Memory B cell (primary cell): ENCODE results near the gene FGGY.

ENCODE experiments used
- ATAC-seq: fragments of 150-1000 bp; cut with Tn5 transposase; 2 replicates; pipeline ENCODE4 v1.10.0; 2021; ENCODE audit warnings: low read depth, mild to moderate bottlenecking, moderate library complexity
- DNase-seq, 2 donors: peaks; one replicate each; pipeline ENCODE4 v3.0.0; 2022; ENCODE audit warnings: low spot score in 2 of 2
- H3K27ac Mint-ChIP-seq: one replicate; pipeline ENCODE4 v1.8.0; 2022; ENCODE audit warnings: mild to moderate bottlenecking, moderate library complexity, mixed read lengths
- H3K27me3 Mint-ChIP-seq: one replicate; pipeline ENCODE4 v1.8.0; 2022; ENCODE audit warnings: mixed read lengths
- H3K36me3 Mint-ChIP-seq: one replicate; pipeline ENCODE4 v1.8.0; 2022; ENCODE audit warnings: mild to moderate bottlenecking, mixed read lengths
- H3K4me1 Mint-ChIP-seq: one replicate; pipeline ENCODE4 v1.8.0; 2022; ENCODE audit warnings: mixed read lengths
- H3K4me3 Mint-ChIP-seq: one replicate; pipeline ENCODE4 v1.8.0; 2022; ENCODE audit warnings: mild to moderate bottlenecking, moderate library complexity, mixed read lengths
- H3K9me3 Mint-ChIP-seq: one replicate; pipeline ENCODE4 v1.8.0; 2022; ENCODE audit warnings: mixed read lengths

Gene FGGY

GRCh38 chr1:59750328-59751003, 453.6 kb downstream of the FGGY start:
- no peak overlapping the region for H3K4me3 Mint-ChIP-seq
- DNase-seq, result no peak
- peaks cover 4% of the 10 kb centered on the region for H3K4me1 Mint-ChIP-seq
- H3K9me3 Mint-ChIP-seq, result no peaks in the 10 kb centered on the region
- no peaks in the 10 kb centered on the region for H3K36me3 Mint-ChIP-seq
- no peak overlapping the region for H3K27ac Mint-ChIP-seq
- H3K27me3 Mint-ChIP-seq, result no peaks in the 10 kb centered on the region
- no peak for ATAC-seq

GRCh38 chr1:59751004-59751395, 454.1 kb downstream of the FGGY start:
- no peaks in the 10 kb centered on the region for H3K36me3 Mint-ChIP-seq

GRCh38 chr1:59751801-59752200, 454.9 kb downstream of the FGGY start:
- DNase-seq (no peak), ATAC-seq (no peak)
- H3K27me3 Mint-ChIP-seq, result no peaks in the 10 kb centered on the region
- H3K9me3 Mint-ChIP-seq, result no peaks in the 10 kb centered on the region
- H3K4me3 Mint-ChIP-seq, result no peak overlapping the region
- H3K4me1 Mint-ChIP-seq, result peaks cover 7% of the 10 kb centered on the region
- H3K27ac Mint-ChIP-seq, result no peak overlapping the region
- H3K36me3 Mint-ChIP-seq, result no peaks in the 10 kb centered on the region

More at GRCh38 chr1:59751004-59751395, 454.1 kb downstream of the FGGY start:
- no peaks in the 10 kb centered on the region for H3K27me3 Mint-ChIP-seq
- DNase-seq, result no peak
- H3K4me1 Mint-ChIP-seq, result peaks cover 4% of the 10 kb centered on the region
- ATAC-seq, result no peak
- H3K4me3 Mint-ChIP-seq, result no peak overlapping the region
- no peaks in the 10 kb centered on the region for H3K9me3 Mint-ChIP-seq
- H3K27ac Mint-ChIP-seq, result no peak overlapping the region

- Mint-ChIP-seq H3K27me3 (no peaks in the 10 kb centered on the region), H3K27ac (peak overlapping the region; percentile 59), H3K4me1 (peaks cover 7% of the 10 kb centered on the region), H3K9me3 (no peaks in the 10 kb centered on the region), H3K36me3 (no peaks in the 10 kb centered on the region), H3K4me3 (no peak overlapping the region)
- DNase-seq (no peak), ATAC-seq (no peak)
These were observed 455.9 kb downstream of the FGGY start for GRCh38 chr1:59752556-59753414.

GRCh38 chr1:59755069-59755685, 458.3 kb downstream of the FGGY start:
- DNase-seq (no peak), ATAC-seq (no peak)
- Mint-ChIP-seq H3K4me3 (no peak overlapping the region), H3K27me3 (no peaks in the 10 kb centered on the region), H3K27ac (no peak overlapping the region), H3K4me1 (peaks cover 13% of the 10 kb centered on the region), H3K9me3 (no peaks in the 10 kb centered on the region), H3K36me3 (no peaks in the 10 kb centered on the region)

- Mint-ChIP-seq H3K9me3 (no peaks in the 10 kb centered on the region), H3K27me3 (no peaks in the 10 kb centered on the region), H3K27ac (no peak overlapping the region), H3K4me1 (peaks cover 8% of the 10 kb centered on the region), H3K36me3 (no peaks in the 10 kb centered on the region), H3K4me3 (no peak overlapping the region)
- ATAC-seq (no peak), DNase-seq (no peak)
These were observed 460.4 kb downstream of the FGGY start for GRCh38 chr1:59757197-59757747.

GRCh38 chr1:59759156-59759925, 462.4 kb downstream of the FGGY start:
- Mint-ChIP-seq H3K27me3 (no peaks in the 10 kb centered on the region), H3K27ac (no peak overlapping the region), H3K4me3 (peak overlapping the region; percentile 57), H3K9me3 (no peaks in the 10 kb centered on the region), H3K36me3 (peaks cover 4% of the 10 kb centered on the region), H3K4me1 (peaks cover 8% of the 10 kb centered on the region)
- DNase-seq (peak; percentile 65 to 72), ATAC-seq (peak; percentile 82)

GRCh38 chr1:59761443-59761842, 464.5 kb downstream of the FGGY start:
- Mint-ChIP-seq H3K27ac (no peak overlapping the region), H3K27me3 (no peaks in the 10 kb centered on the region), H3K4me1 (peaks cover 7% of the 10 kb centered on the region), H3K4me3 (no peak overlapping the region), H3K36me3 (peaks cover 4% of the 10 kb centered on the region), H3K9me3 (no peaks in the 10 kb centered on the region)
- DNase-seq (no peak), ATAC-seq (no peak)

- DNase-seq (no peak), ATAC-seq (no peak)
- H3K36me3 Mint-ChIP-seq, result peaks cover 4% of the 10 kb centered on the region
- no peak overlapping the region for H3K27ac Mint-ChIP-seq
- H3K9me3 Mint-ChIP-seq, result no peaks in the 10 kb centered on the region
- H3K27me3 Mint-ChIP-seq, result no peaks in the 10 kb centered on the region
- no peak overlapping the region for H3K4me3 Mint-ChIP-seq
- peaks cover 6% of the 10 kb centered on the region for H3K4me1 Mint-ChIP-seq
These were observed 466.5 kb downstream of the FGGY start for GRCh38 chr1:59763418-59763817.

GRCh38 chr1:59765011-59765730, 468.3 kb downstream of the FGGY start:
- no peaks in the 10 kb centered on the region for H3K9me3 Mint-ChIP-seq
- no peak for ATAC-seq
- no peak overlapping the region for H3K4me3 Mint-ChIP-seq
- peaks cover 4% of the 10 kb centered on the region for H3K36me3 Mint-ChIP-seq
- H3K4me1 Mint-ChIP-seq, result no peaks in the 10 kb centered on the region
- DNase-seq, result no peak
- no peak overlapping the region for H3K27ac Mint-ChIP-seq
- H3K27me3 Mint-ChIP-seq, result no peaks in the 10 kb centered on the region

GRCh38 chr1:59766227-59766855, 469.4 kb downstream of the FGGY start:
- no peak for DNase-seq
- Mint-ChIP-seq H3K9me3 (no peaks in the 10 kb centered on the region), H3K4me3 (no peak overlapping the region)

GRCh38 chr1:59767119-59767518, 470.2 kb downstream of the FGGY start:
- DNase-seq (no peak), ATAC-seq (no peak)
- no peak overlapping the region for H3K4me3 Mint-ChIP-seq
- no peak overlapping the region for H3K27ac Mint-ChIP-seq
- no peaks in the 10 kb centered on the region for H3K4me1 Mint-ChIP-seq
- no peaks in the 10 kb centered on the region for H3K9me3 Mint-ChIP-seq
- peaks cover 4% of the 10 kb centered on the region for H3K36me3 Mint-ChIP-seq
- no peaks in the 10 kb centered on the region for H3K27me3 Mint-ChIP-seq

More at GRCh38 chr1:59766227-59766855, 469.4 kb downstream of the FGGY start:
- Mint-ChIP-seq H3K36me3 (peaks cover 4% of the 10 kb centered on the region), H3K4me1 (no peaks in the 10 kb centered on the region), H3K27ac (no peak overlapping the region), H3K27me3 (no peaks in the 10 kb centered on the region)
- ATAC-seq, result no peak
